Muscle layer of colon (tissue), 2 donors: ENCODE results near the gene TRAF3IP3.

Source experiments
- H3K27ac ChIP-seq: one replicate; pipeline ENCODE4 v1.7.0; 2013; ENCODE audit warnings: low read depth, mild to moderate bottlenecking, low read length, moderate library complexity
- H3K27me3 ChIP-seq, 2 donors: one replicate each; pipeline ENCODE4 v1.7.0; 2013; ENCODE audit warnings: low read length in 2 of 2, mild to moderate bottlenecking in 2 of 2; ENCODE audit not compliant: insufficient read depth in 2 of 2, control insufficient read depth in 1 of 2
- H3K36me3 ChIP-seq: one replicate; pipeline ENCODE4 v1.7.0; 2013; ENCODE audit warnings: mild to moderate bottlenecking, low read length; ENCODE audit not compliant: insufficient read depth
- H3K4me1 ChIP-seq: one replicate; pipeline ENCODE4 v1.7.0; 2013; ENCODE audit warnings: mild to moderate bottlenecking, low read length; ENCODE audit not compliant: insufficient read depth
- H3K4me3 ChIP-seq, 2 donors: one replicate each; pipeline ENCODE4 v1.7.0; 2013; ENCODE audit warnings: low read length in 2 of 2, low read depth in 1 of 2, mild to moderate bottlenecking in 1 of 2, moderate library complexity in 1 of 2
- H3K9ac ChIP-seq: one replicate; pipeline ENCODE4 v1.7.0; 2013; ENCODE audit warnings: low read length
- H3K9me3 ChIP-seq: one replicate; pipeline ENCODE4 v1.7.0; 2013; ENCODE audit warnings: mild to moderate bottlenecking, low read length
- donor health status: abdominal sarcoma.
- donor health status: Adenocarcinoma of cecum.

TRAF3IP3 gene

DNA sequence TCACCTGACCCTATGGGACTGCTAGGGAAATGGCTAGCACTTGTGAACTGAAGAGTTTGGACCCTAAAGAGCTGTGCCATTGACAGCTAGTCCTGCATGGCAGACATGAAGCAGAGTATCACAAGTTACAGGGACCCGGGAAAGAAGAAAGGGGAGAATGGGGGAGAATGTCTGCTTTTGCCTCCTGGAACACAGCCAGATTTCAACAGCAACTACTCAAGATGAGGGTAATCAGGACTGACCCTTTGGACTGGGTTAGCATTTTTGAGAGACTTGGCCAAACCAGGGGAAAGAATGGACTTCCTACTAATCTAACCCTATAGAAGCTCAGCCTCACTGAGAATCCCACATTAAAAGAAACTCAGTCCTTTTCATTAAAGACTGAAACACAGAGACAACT, 63.2 kb downstream of the TRAF3IP3 start:
- Histone ChIP-seq H3K27ac (no peak overlapping the region), H3K36me3 (no peaks in the 10 kb centered on the region), H3K27me3 (no peaks in the 10 kb centered on the region), H3K9ac (no peak overlapping the region), H3K4me3 (no peak overlapping the region), H3K9me3 (no peaks in the 10 kb centered on the region), H3K4me1 (no peaks in the 10 kb centered on the region)

DNA sequence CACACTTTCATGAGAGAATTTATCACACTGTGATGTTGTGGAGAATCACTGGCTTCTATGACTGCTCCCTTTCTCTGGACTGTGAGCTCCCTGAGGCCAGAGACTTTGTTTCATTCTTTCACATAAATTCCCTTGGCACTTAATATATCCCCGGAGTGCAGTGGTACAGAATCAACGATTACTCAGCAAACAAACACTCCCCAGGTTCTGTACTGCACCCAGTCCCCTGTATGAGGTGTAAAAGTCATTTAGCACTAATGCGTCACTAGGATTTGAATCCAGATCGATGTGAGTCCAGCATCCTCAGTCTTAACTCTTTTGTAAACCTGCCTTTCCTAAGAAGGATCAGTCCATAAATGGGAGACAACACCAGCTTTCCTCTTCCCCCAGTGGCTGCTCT, 65.1 kb downstream of the TRAF3IP3 start:
- no peak overlapping the region for H3K27ac ChIP-seq
- no peak overlapping the region for H3K4me3 ChIP-seq
- no peak overlapping the region for H3K9ac ChIP-seq
- no peaks in the 10 kb centered on the region for H3K36me3 ChIP-seq
- no peaks in the 10 kb centered on the region for H3K4me1 ChIP-seq
- H3K27me3 ChIP-seq = no peaks in the 10 kb centered on the region
- no peaks in the 10 kb centered on the region for H3K9me3 ChIP-seq

DNA sequence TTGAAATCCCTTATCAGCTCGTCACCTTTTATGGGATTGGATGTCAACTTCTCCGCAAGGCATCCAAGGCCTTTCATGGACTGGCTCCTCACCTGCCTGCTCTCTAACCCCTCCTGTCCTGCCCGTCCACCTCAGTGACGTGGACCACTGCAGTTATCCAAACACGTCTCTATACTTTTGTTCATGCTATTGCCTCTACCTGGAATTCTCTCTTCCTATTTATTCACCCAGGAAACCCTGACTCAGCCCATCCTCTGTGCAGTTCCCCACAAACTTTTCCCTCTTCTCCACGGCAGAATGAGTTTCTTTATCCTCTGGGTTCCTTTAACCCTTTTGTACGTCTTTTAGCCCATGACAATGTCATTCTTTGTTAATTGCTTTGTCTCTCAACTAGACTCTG, 66.9 kb downstream of the TRAF3IP3 start:
- H3K9ac ChIP-seq = no peak overlapping the region
- H3K9me3 ChIP-seq = no peaks in the 10 kb centered on the region

DNA sequence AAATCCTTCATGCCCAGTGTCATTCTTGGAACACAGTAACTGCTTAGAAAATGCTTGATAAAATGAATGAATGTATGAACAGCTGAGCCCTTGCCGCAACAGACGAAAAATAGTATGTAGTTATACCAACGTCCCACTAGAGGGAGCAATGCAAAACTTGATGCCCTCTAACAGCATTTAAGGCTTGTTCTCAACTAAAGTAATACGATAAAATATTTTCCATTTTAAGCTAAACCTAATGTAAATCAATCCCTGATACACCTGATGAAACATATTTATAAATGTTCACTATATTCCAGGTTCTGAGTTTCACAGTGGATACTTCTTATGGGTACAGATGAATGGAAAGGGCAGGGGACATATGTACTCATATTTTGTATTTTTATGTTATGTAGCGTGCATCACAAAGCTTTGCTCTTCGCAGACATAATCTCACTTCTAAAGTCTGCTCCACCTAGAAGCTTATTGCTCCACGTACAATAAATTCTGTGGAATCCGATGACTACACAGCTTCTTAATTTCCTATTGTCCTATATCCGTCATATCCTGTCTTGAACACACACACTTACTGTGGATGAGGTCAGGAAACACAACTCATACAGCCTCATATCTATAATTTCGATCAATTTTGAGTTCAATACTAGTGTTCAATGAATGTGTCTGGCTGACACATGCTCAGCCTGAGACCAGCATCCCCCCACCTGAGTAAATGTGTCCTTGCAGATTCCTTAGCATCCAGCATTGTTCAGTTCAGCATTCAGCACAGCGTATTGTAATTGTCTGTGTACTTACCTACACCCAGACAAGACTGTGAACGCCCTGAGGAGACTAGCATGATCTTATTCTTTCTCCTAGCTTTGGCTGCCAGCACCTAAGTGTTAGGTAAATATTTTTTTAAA, 67.5 kb downstream of the TRAF3IP3 start:
- no peak overlapping the region for H3K9ac ChIP-seq
- H3K27ac ChIP-seq = no peak overlapping the region
- no peaks in the 10 kb centered on the region for H3K27me3 ChIP-seq
- H3K4me3 ChIP-seq = no peak overlapping the region
- H3K9me3 ChIP-seq = no peaks in the 10 kb centered on the region
- no peaks in the 10 kb centered on the region for H3K36me3 ChIP-seq
- no peaks in the 10 kb centered on the region for H3K4me1 ChIP-seq

More for the DNA sequence above, 66.9 kb downstream of the TRAF3IP3 start:
- no peaks in the 10 kb centered on the region for H3K27me3 ChIP-seq
- no peak overlapping the region for H3K27ac ChIP-seq
- no peaks in the 10 kb centered on the region for H3K4me1 ChIP-seq
- no peak overlapping the region for H3K4me3 ChIP-seq
- H3K36me3 ChIP-seq = no peaks in the 10 kb centered on the region

DNA sequence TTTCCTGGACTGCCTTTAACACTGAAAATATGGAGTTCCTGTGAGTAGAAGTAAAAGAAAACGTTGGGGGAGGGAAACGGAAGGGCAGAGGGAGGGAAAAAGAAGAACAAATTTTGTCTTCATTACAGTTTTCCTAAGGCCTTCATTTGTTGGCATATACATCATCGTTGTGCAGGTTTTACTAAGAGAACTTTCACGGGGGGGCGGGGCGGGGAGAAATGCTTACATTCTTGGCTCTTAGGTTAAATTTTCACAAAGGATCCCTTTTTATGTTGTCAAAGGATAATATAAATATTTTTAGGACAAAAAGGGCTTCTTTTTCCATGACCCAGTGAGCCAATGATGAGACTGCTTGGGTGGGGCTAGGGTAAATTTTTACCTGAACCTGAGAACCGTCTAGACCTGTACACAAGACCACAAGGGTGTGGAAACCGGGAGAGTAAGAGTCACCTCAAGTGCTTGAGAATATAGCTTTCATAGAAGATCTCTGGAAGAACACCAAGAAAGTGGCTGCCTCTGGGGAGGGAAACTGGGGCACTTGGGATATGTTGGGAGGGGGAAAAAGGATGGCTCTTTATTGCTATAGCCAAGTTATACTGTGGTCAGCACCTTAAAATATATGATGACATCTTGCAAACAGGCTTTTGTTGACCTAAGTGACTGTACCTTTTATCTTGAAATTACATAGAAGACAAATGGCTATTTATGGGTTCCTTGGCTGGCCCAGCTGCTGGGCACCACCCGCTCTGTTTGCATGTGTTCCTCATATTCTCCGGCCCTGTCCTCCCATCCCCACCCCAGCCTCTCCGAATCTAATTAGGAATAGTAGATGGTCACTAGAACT, 70.0 kb downstream of the TRAF3IP3 start:
- H3K36me3 ChIP-seq = peaks cover 2% of the 10 kb centered on the region
- H3K27ac ChIP-seq = no peak overlapping the region
- no peaks in the 10 kb centered on the region for H3K9me3 ChIP-seq
- H3K4me1 ChIP-seq = peaks cover 9% of the 10 kb centered on the region
- no peak overlapping the region for H3K9ac ChIP-seq
- no peak overlapping the region for H3K4me3 ChIP-seq
- no peaks in the 10 kb centered on the region for H3K27me3 ChIP-seq

DNA sequence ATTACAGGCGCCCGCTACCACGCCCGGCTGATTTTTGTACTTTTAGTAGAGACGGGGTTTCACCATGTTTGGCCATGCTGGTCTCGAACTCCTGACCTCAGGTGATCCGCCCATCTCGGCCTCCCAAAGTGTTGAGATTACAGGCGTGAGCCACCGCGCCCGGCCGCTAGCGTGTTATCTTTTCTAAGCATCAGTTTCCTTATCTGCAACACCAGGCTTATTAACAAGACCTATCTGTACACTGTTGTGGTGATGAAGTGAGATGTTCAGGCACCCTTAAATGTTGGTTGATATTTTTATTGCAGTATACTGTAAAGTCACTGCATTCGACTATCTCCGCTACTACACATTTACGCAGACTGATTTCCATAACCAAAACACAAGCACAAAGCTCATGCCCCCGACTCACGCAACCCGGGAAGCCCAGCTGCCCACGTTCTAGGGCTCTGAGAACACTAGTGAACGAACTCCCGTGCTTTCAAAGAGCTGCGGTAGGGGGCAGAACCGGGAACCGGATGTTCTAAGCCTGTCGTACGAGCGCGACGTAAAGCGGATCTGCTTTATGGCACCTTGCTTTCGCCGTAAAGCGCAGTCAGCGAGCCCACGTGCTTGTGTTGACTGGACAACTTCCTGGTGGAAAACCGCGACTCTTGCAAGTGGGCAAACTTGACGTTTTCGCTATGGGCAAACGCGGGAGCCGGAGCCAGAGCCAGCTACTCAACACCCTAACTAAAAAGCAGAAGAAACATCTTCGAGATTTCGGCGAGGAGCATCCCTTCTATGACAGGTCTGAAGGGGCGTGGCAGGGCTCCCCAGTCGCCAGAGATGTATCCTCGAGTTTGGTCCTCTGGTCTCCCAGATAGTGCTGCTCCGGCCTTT, 71.8 kb downstream of the TRAF3IP3 start, which contains the start of gene UTP25:
TSS of gene UTP25 (plus strand) at position 589 of the 879 bp plus-strand sequence. CDS start at position 681, 92 bp downstream.
- Histone ChIP-seq H3K27ac (peak within 1 kb of the TSS; percentile 89), H3K36me3 (peaks cover 11% of the 10 kb centered on the region), H3K27me3 (no peaks in the 10 kb centered on the region), H3K9me3 (no peaks in the 10 kb centered on the region), H3K4me3 (peak within 1 kb of the TSS; percentile 79 to 89), H3K9ac (no peak within 1 kb of the TSS), H3K4me1 (peaks cover 9% of the 10 kb centered on the region)

DNA sequence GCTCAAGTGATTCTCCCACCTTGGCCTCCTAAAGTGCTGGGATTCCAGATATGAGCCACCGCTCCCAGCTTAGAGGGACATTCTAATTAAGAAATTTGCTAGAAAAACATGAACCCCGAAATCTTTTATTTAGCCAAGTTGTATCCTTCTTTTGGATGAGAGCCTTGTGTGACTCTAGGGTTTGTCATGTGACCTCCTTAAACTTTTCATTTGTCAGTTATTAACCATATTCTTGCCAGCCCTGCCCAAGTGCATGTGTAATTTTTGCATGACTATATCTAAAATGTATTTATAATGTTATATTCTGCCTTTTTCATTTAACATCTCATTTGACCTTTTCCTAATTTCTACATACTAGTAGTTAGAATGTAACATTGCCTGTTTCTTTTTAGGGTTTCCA, 73.9 kb downstream of the TRAF3IP3 start:
- Histone ChIP-seq H3K9me3 (no peaks in the 10 kb centered on the region), H3K27me3 (no peaks in the 10 kb centered on the region), H3K36me3 (peaks cover 32% of the 10 kb centered on the region), H3K4me1 (peaks cover 9% of the 10 kb centered on the region), H3K9ac (no peak overlapping the region), H3K27ac (no peak overlapping the region), H3K4me3 (no peak overlapping the region)

DNA sequence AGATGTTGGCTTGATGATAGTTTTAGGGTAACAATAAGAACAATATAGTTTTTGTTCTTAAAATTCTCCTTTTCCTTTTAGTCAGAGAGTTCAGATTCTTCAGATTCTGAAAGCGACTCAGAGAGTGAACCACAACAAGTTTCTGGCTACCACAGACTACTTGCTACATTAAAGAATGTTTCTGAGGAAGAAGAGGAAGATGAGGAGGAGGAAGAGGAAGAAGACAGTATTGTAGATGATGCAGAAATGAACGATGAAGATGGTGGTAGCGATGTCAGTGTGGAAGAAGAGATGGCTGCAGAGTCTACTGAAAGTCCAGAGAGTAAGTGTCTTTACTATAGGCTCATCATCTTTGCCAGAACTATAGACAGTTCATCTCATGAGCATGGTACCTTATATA, 74.9 kb downstream of the TRAF3IP3 start:
- Histone ChIP-seq H3K9ac (no peak overlapping the region), H3K27ac (no peak overlapping the region), H3K27me3 (no peaks in the 10 kb centered on the region), H3K4me1 (peaks cover 9% of the 10 kb centered on the region), H3K9me3 (no peaks in the 10 kb centered on the region), H3K36me3 (peaks cover 41% of the 10 kb centered on the region), H3K4me3 (no peak overlapping the region)

DNA sequence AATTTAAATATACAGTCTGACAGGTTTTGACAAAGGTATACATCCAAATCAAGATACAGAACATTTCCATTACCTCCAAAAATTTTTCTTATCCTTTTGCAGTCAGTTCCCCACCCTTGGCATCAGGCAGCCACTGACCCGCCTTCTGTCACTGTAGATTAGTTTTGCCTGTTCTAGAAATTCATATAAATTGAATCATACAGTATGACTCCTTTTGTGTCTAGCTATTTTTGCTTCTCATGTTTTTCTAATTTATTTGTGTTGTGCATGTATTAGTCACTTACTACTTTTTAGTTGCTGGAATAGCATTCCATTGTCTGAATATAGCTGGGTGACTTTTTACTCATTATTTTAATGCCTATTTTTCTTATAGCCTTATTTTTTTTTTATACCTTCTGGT, 75.8 kb downstream of the TRAF3IP3 start:
- H3K9ac ChIP-seq = no peak overlapping the region
- H3K4me1 ChIP-seq = peaks cover 9% of the 10 kb centered on the region
- H3K27me3 ChIP-seq = no peaks in the 10 kb centered on the region
- no peak overlapping the region for H3K27ac ChIP-seq
- H3K4me3 ChIP-seq = no peak overlapping the region
- no peaks in the 10 kb centered on the region for H3K9me3 ChIP-seq
- peaks cover 45% of the 10 kb centered on the region for H3K36me3 ChIP-seq
